ENCODE measurements around the gene C1orf21.

DNA sequence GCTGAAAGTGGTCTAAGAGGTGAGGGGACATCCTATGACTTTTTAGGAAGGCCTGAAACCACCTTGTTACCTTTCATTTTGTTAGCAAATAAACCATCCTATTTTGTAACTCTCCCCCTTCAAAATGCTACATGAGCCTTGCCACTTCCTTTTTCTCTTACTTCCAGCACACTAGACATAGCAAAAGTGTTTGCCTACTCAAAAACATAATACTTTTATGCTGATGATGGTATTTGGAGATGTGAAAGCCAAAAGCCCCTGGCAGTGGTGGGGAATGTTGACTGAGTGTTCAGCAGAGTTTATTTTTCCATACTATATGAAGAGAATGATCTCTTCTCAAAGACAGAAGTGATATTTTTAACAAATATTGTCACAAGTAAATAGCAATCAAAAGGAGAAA is 233.6 kb downstream of the C1orf21 start:
- TF ChIP-seq, protein P1, sequence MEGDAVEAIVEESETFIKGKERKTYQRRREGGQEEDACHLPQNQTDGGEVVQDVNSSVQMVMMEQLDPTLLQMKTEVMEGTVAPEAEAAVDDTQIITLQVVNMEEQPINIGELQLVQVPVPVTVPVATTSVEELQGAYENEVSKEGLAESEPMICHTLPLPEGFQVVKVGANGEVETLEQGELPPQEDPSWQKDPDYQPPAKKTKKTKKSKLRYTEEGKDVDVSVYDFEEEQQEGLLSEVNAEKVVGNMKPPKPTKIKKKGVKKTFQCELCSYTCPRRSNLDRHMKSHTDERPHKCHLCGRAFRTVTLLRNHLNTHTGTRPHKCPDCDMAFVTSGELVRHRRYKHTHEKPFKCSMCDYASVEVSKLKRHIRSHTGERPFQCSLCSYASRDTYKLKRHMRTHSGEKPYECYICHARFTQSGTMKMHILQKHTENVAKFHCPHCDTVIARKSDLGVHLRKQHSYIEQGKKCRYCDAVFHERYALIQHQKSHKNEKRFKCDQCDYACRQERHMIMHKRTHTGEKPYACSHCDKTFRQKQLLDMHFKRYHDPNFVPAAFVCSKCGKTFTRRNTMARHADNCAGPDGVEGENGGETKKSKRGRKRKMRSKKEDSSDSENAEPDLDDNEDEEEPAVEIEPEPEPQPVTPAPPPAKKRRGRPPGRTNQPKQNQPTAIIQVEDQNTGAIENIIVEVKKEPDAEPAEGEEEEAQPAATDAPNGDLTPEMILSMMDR (IDR thresholded peaks at IDR 0.05) = no peak
- TF ChIP-seq EP300 (IDR thresholded peaks at IDR 0.05) (no peak), POLR2A (IDR thresholded peaks at IDR 0.05) (no peak)
